Lower leg skin (tissue), 4 donors: ENCODE measurements around the gene AAGAB. TPM values are rescaled to one million over a fixed set of nuclear protein-coding genes. Genes with fewer than 3 reads are reported as not detected.

ENCODE experiments used
- DNase-seq, 2 donors: peaks; one replicate each; pipeline ENCODE4 v3.0.0-alpha.2; 2019; ENCODE audit warnings: low spot score in 2 of 2
- H3K4me3 ChIP-seq: fragments of 200-600 bp; sonication (generic); 2 replicates; pipeline ENCODE4 v1.5.1; 2017; ENCODE audit warnings: mild to moderate bottlenecking, low read depth; ENCODE audit not compliant: poor library complexity, severe bottlenecking
- POLR2A ChIP-seq, 2 donors: fragments of 450-650 bp; IDR thresholded peaks; one replicate each; pipeline ENCODE4 v1.6.1; 2016 to 2017; ENCODE audit warnings: antibody characterized with exemption in 2 of 2, mild to moderate bottlenecking in 1 of 2, moderate library complexity in 1 of 2
- WGBS, 2 donors: methylation state at CpG; one replicate each; pipeline ENCODE4 v1.1.5; 2018; 5-methylcytosine and 5-hydroxymethylcytosine counted together
- intact Hi-C: fragments of 100-400 bp; cut with DNase I; formaldehyde crosslinking; loops from one replicate; pipeline ENCODE4 v1.15.0; 2023; ENCODE audit warnings: low total_unique reads
- total RNA-seq, 4 donors: library from RNA; depleted of rRNA; stranded (reverse); fragments of >200 nt; gene quantifications; one replicate each; pipeline ENCODE4 v1.1.0, GENCODE V29; 2016
- TF ChIP-seq, protein P1 (sequence below), 3 donors: fragments of 450-650 bp; IDR thresholded peaks; one replicate each; pipeline ENCODE4 v1.5.1; 2016; ENCODE audit warnings: antibody characterized with exemption in 3 of 3, mild to moderate bottlenecking in 3 of 3, moderate library complexity in 2 of 3

Gene AAGAB
- total RNA-seq, 4 donors from 2014 or later: 11.3 to 23.4 (median 17.5) TPM

GRCh38 chr15:67190813-67191212 is 63.6 kb downstream of the AAGAB start:
- TF ChIP-seq, protein P1, sequence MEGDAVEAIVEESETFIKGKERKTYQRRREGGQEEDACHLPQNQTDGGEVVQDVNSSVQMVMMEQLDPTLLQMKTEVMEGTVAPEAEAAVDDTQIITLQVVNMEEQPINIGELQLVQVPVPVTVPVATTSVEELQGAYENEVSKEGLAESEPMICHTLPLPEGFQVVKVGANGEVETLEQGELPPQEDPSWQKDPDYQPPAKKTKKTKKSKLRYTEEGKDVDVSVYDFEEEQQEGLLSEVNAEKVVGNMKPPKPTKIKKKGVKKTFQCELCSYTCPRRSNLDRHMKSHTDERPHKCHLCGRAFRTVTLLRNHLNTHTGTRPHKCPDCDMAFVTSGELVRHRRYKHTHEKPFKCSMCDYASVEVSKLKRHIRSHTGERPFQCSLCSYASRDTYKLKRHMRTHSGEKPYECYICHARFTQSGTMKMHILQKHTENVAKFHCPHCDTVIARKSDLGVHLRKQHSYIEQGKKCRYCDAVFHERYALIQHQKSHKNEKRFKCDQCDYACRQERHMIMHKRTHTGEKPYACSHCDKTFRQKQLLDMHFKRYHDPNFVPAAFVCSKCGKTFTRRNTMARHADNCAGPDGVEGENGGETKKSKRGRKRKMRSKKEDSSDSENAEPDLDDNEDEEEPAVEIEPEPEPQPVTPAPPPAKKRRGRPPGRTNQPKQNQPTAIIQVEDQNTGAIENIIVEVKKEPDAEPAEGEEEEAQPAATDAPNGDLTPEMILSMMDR (IDR thresholded peaks at IDR 0.05): no peak
- TF ChIP-seq POLR2A (IDR thresholded peaks at IDR 0.05): no peak
- DNase-seq: no peak
- H3K4me3 ChIP-seq: no peak overlapping the region
- intact Hi-C loops: no loop called here
- 82 to 87% methylated on average over 11 of the region's 11 CpGs for WGBS, 2 donors

DNA sequence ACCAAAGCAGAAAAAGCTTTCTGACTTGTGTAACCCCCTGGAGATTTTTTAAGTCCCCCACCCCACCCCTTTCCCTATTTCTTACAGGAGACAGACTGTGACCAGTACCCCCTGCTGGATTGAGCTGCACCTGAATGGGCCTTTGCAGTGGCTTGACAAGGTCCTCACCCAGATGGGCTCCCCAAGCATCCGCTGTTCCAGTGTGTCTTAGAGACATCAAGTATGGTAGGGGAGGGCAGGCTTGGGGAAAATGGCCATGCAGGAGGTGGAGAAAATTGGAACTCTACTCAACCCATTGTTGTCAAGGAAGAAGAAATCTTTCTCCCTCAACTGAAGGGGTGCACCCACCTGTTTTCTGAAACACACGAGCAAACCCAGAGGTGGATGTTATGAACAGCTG is 64.1 kb downstream of the AAGAB start:
- peak in 1 of 2 donors; percentile 78 for DNase-seq
- TF ChIP-seq POLR2A (IDR thresholded peaks at IDR 0.05): no peak
- 87 to 91% methylated on average over 2 of the region's 2 CpGs for WGBS, 2 donors
- intact Hi-C loops: no loop called here
- no peak overlapping the region for H3K4me3 ChIP-seq

DNA sequence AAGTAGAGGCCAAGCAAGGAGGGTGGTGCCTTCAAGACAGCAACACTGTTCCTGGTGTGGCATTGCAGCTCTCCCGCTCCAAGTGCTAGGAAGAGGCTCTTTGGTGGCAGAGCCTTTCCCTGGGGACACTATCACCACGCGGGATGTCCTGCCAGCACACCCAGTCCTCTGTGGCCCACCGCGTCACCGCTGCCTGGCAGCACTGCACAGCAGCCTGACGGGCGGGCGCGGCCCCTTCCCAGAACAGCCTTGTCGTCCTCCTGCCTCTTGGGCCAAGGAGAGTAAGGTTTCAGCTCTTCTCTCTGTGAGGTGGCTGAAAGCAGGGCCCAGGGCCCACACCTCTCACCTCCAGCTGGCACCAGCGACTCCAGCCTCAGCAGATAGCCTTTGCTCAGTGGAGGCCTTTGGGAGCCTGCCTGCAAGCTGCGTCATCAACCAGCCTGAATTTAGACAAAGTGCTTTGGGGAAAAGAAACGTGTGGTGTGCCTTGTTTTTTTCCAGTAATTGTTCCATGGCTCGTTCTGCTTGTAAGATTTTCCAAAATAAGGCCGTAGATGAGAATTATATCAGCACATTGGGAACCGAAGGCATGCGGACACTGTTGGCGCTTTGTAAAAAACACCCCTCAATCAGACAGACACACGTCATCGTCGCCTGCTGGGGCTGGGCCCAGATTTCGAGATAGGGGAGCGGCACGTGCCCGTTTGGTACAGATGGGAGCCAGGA is 65.0 kb downstream of the AAGAB start:
- no peak for TF ChIP-seq POLR2A (IDR thresholded peaks at IDR 0.05)
- TF ChIP-seq, protein P1 (IDR thresholded peaks at IDR 0.05): no peak
- peak; percentile 70 to 93 for DNase-seq
- intact Hi-C loops: no loop called here
- WGBS, 2 donors: 57 to 76% methylated on average over 21 to 26 of the region's 26 CpGs
- H3K4me3 ChIP-seq: no peak overlapping the region

DNA sequence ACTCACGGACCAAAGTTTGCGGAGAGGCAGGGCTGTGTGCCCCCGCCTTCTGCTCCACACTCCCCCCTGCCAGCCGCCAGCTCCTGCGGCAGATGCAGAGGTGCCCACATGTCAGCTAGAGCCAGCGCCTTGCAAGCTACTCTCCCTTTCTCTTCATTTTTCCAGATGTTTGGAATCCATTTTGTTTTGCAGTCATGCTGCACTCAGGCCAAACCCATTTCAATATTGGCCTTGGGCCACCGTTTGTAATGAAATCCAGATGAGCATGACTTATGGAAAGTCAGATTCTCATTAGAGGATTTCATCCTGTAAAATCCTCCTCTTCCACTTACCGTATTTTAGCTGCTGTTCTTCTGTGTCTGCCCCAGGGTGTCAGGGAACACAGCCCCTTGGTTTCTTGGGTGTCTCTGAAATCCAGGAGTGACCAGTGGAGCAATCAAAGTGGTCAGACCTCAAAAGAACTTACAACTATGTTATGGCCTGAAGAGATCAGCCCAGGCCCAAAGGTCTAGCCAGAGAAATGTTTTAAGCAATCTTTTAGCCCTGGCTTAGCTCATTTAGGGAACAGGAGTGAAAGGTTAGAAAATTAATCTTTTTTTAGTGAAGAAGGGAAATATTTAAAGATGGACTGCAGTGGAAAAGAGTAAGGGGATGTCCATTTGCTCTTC is 65.8 kb downstream of the AAGAB start:
- 61% methylated on average over 8 of the region's 8 CpGs for WGBS, 2 donors
- intact Hi-C loops: no loop called here
- H3K4me3 ChIP-seq: no peak overlapping the region
- TF ChIP-seq POLR2A (IDR thresholded peaks at IDR 0.05): no peak
- TF ChIP-seq, protein P1 (IDR thresholded peaks at IDR 0.05): no peak
- DNase-seq: peak in 1 of 2 donors; percentile 86

DNA sequence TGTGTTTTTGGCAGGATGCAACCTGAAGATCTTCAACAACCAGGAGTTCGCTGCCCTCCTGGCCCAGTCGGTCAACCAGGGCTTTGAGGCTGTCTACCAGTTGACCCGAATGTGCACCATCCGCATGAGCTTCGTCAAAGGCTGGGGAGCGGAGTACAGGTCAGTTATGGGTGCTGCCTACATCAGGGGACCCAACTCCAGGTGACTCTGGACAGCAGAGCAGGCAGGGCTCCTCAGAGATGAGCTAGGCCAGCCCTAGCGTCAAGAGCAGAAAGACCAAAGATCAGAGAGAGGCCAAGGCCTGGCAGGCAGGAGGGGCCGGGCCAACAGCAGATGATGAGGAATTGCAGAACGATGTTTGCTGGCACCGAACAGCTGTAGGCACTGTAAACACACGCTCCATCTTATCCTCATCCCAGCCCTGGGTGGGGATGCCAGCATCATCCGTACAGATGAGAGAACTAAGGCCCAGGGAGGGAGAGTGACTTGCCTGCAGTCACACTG is 67.1 kb downstream of the AAGAB start:
- no peak overlapping the region for H3K4me3 ChIP-seq
- TF ChIP-seq, protein P1 (IDR thresholded peaks at IDR 0.05): no peak
- TF ChIP-seq POLR2A (IDR thresholded peaks at IDR 0.05): no peak
- DNase-seq: peak in 1 of 2 donors; percentile 83
- intact Hi-C loops: no loop called here
- 83 to 84% methylated on average over 12 of the region's 12 CpGs for WGBS, 2 donors

- WGBS, 2 donors: 63 to 68% methylated on average over 4 of the region's 4 CpGs
- no peak for TF ChIP-seq POLR2A (IDR thresholded peaks at IDR 0.05)
- TF ChIP-seq, protein P1 (IDR thresholded peaks at IDR 0.05): no peak
- intact Hi-C loops: no loop called here
- peak in 1 of 2 donors; percentile 84 for DNase-seq
- no peak overlapping the region for H3K4me3 ChIP-seq
These were observed 67.8 kb downstream of the AAGAB start for GRCh38 chr15:67186688-67187087.
